Activated effector memory CD4-positive, alpha-beta T cell treated with anti-CD3 and anti-CD28 coated beads, Interleukin-2, amount 50 U/mL, for 16 hours (primary cell): ENCODE measurements around the gene SASH1.

Source experiments
- DNase-seq: peaks from one replicate; pipeline ENCODE4 v3.0.0-alpha.2; 2020

Gene SASH1

GRCh38 chr6:148464319-148465010, 121.8 kb downstream of the SASH1 start:
- DNase-seq = peak; percentile 80

DNA sequence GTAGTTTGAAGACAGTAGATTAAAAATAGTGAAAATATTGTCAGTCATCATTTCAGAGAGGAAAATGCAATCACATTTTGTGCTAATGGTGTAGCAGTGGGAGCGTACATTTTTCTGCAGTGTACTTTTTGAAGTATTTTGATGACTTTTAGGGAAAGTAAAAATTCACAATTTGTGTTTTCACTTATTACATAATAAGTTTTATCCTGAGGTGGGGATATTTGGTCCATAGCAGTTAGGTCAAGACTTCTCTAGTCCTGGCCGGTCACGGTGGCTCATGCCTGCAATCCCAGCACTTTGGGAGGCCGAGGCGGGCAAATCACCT, 122.3 kb downstream of the SASH1 start:
- no peak for DNase-seq

DNA sequence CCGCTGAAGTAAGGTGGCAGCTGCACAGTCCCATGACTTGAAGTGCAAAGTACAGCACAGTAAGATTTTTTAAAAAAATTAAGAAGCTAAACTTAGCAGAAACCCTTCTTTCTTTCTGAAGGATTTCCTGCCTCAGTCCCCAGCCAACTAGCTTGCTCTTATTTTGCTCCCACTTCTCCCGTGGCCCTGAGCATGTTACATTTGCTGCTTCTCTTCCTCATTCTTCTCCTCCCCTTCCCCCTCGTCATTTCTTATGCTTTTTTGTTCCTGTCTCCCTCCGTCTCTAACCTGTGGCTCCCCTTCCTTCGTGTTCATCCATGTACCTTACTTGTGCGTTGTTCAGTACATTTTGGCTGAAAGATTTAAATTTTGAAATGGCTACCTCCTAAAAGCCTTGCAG, 123.0 kb downstream of the SASH1 start:
- no peak for DNase-seq

DNA sequence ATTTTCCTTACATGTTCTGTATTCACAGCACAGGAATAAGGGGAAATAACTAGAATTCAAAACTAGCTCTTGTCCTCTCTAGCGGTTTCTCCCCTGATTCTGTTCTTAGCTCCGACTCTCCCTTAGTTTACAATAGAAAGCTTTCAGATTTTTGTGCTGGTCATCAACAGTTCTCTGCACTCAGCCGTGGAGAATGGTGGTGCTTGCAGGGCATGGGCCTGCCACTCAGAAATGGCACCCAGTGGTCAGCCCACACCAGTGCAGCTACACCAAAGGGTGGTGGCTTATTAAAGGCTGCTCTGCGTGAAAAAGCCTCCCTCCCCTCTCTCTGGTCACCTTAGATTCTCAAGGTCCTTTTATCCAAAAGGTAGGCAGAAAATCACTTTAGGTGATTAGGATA, 123.5 kb downstream of the SASH1 start:
- no peak for DNase-seq

GRCh38 chr6:148467926-148468325, 125.3 kb downstream of the SASH1 start:
- DNase-seq = no peak

DNA sequence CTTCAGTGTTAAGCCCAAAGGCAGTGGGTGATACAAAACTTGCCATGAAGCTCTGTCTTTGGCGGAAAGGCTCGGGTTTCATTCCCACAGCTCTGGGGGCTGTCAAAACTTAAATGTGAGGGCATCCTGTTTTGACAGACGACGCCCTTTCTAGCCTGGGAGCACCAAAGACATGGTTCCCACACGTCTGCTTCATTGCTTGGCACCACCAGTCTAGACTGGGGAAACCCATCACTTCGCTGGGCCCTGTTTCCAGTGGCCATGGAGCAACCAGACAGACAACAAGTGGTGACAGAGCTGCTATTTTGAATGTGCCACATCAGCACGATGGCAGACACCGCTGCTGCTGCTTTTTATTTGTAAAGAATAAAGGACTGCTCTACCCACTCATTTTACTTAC, 127.5 kb downstream of the SASH1 start:
- DNase-seq = no peak

DNA sequence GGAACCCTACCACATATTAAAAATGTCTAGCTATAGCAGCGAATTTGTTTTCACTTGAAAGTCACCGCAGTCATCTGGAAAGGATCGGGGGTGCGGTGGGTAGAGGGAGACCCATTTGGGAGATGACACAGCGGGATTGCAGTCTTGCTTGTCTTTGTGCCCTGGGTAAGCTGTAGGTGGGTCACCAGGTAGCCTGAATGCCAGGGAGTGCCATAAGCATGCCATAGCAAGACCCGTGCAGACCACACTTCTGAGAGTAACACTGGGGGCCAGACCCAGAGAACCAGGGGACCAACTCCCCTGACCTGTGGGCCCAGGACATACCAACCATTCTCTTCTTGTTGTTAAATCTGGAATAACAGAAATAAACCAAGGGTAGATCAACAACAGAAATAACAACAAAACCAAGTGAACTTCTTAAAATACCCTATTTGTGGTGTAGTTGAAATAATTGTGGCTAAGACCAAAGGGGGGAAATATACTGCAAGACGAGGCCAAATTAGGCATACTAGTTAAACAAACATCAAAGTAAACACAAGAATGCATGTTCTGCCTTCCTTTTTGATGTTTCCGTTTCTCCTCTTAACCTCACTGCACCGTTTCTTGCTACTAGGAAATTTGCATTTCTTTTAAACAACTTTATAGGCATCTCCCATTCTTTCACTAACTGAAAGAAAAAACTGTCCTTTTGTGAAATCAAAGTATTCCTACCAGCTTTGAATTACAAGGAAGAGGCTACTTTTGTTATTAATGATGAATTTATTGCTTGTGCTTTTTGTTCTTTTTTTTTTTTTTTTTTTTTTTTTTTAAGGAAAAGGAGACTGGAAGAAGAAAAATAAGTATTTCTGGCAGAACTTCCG, 128.2 kb downstream of the SASH1 start:
- DNase-seq = no peak

DNA sequence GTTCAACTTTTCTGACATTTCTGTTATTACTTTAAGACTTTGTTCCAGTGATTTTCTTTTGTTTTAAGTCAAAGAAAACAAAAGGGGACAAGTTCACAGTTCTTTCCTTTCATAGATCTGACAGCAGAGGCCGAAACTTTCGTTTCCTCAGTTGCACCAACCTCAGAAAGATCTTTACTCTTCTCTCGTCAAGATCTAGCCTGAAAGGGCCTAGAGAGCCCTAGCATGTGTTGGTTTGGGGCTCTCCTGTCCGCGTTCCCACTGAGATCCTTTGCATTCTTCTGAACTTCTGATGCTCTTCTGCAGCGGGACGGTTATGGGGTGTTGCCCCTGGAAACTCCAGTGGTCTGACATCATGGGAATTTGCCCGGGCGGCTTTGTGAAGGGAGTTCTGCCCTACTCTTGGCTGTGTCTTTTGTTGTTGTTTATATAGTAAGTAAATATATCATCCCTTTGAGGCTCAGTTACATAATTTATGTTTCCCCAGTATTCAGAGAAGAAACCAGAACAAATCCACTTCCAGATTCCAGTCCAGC, 129.1 kb downstream of the SASH1 start:
- no peak for DNase-seq

- no peak for DNase-seq
These were observed 129.8 kb downstream of the SASH1 start for GRCh38 chr6:148472171-148473105.

DNA sequence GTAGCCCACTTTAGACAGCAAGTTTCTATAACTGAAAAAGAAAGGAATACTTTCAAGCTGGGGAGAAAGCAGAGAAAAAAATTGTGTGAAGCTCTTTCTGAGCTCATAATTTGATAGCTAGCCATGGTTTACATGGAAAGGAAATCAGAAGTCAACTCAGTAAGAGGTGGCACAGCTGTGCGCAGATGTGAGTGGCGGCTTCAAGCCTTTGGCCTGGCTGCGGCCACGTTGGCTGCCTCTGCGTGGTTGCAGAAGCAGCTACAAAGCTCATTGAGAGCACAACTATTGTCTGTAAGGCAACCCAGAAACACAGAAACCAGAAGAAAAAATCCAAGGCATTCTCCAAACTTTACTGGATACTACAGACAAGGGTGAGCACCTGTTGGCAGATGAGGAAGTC, 136.9 kb downstream of the SASH1 start:
- DNase-seq = no peak

DNA sequence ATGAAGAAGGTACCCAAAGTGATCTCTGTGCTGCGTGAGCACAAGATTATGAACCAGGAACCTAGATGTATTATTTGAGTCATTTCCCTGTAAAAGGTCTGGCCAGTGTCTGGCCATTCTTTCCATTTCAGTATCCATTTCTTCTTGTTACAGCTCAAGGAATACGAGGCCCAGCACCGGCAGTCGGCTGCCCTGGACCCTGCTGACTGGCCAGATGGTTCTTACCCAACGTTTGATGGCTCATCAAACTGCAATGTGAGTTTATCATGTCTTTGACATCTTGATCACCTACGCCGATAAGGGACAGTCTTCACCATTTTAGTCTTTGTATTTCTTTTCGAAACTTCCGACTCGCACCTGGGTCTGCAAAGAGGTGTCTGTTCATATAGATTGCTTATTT, 144.8 kb downstream of the SASH1 start:
- no peak for DNase-seq

- DNase-seq = no peak
These were observed 149.1 kb downstream of the SASH1 start for GRCh38 chr6:148491638-148492251.

DNA sequence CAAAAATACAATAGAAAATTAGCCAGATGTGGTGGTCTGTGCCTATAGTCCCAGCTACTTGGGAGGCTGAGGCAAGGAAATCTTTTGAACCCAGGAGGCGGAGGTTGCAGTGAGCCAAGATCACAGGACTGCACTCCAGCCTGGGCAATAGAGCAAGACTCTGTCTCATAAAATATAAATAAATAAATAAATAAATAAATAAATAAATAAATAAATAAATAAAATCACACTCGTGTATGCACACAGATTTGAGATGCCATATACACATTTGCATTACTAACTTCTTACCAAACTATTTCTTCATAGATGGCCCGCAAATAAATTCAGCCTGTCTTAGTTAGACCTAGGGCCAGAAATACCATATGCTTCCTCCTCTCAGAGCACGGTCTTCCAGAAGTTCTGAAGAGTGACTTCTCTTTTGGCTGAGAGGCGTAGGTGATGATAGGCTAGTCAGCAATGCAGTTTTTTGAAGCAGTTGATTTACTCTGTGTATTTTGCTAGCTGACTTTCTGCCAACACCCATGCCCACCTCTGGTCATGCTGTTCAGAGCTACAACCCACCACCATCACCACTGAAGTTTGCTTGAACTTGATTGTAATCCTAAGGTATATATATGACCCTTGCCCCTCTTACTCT, 150.1 kb downstream of the SASH1 start:
- DNase-seq = no peak

GRCh38 chr6:148493424-148493823, 150.8 kb downstream of the SASH1 start:
- DNase-seq = no peak

DNA sequence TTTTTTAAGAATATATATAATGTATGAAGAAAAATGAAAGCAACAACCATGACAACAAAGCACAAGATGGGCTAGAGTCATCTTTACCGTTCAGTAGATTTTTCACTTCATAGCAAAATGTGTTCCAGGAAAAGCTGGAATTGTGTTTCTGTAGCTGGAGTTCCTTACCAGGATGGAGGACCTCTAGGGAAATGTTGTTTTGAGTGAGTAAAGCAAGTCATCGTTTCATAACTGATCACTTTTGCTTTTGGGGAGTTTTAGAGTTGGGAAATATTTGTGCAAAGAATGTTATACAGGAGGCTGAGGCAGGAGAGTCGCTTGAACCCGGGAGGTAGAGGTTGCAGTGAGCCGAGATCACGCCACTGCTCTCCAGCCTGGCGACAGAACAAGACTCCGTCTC, 151.6 kb downstream of the SASH1 start:
- DNase-seq = no peak

DNA sequence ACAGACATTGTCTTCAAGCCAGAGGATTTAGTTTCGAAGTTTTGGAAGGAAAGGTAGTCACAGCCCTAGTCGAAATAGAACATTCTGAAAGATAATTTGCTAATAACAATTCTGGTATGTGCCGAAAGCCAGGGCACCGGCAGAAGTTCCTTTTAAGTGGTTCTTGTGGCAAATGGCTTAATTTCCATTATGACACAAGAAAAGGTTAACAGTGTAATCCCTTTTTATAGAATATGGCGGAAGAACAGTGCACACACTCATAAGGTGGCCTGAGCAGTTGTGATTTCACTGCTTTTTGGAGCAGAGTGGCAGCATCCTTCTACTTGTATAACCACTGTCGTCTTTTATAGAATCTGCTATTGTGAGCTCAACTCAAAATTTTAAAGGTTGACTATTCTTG, 152.4 kb downstream of the SASH1 start:
- no peak for DNase-seq

- DNase-seq = no peak
These were observed 154.6 kb downstream of the SASH1 start for GRCh38 chr6:148497257-148497656.

DNA sequence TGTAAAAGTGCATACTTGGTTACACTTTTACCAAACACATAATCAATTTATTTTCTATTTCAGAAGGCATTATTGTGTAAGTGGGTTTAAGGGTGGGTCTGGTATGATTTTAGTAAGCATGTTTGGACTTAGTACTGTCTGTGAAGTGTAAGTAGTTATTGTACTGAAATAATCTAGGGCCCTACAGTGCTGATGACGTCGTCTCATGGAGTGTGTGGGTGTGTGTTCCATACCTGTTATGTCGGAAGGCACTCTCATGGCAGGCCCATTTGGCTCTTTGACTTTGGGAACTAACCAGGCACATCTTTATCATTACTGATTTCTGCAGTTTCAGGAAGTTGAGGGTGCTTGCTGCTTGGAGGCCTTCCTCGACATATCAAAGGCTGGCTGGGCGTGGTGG, 155.1 kb downstream of the SASH1 start:
- no peak for DNase-seq

- DNase-seq = no peak
These were observed 157.8 kb downstream of the SASH1 start for GRCh38 chr6:148500402-148500801.

DNA sequence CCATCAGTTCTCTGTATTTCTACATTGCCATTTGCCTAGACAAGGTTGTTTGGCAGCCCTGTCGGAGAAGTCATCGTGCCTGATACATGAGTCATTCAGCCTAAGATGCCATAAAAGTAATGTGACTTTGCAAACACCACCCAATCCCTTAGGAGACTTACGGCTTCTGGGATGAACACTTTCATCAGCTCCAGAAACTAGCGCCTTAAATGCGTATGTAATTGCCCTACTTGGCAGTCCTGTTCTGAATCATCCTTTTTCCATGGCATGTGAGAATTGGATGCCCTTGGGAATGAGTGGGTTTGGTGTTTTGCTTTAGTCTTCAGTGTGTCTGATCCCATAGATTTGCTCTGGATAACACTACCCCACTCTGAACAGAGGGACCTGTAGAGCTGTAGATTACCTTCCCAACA, 158.5 kb downstream of the SASH1 start:
- DNase-seq = no peak

DNA sequence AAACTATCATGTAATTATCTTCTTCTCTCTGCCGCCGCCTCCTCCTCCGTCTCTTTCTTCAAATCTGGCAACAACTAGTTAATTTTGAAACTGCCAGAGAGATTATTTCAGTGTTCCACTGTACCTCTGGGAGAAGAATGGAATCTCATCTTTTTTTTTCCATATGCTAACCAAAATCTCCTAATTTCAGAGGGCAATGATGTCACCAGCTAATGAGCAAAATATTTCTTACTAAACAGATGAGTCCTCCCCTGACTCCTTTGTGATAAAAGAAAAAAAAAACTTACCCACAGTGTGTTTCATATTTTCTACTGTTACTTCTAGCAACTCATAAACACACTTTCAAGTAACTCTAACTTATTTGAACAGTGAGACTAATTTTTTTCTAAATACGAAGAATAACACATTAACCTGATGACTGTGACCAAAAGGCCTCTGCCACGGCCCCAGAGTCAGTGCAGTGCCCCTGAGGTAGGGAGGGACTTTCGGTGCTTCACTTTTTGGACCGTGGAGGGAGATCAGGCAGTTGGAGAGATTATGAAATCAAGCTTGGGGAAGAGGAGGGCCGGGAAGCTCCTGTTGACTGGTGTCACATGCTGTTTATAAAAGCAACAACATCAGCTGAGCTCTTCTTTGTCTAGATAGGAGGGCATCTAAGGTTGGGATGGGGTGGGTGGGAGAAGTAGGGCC, 159.6 kb downstream of the SASH1 start:
- DNase-seq = no peak

- DNase-seq = no peak
These were observed 160.1 kb downstream of the SASH1 start for GRCh38 chr6:148502773-148503135.
